Measurements from ENCODE around the gene LINGO4. TPM values are rescaled to one million over a fixed set of nuclear protein-coding genes. Genes with fewer than 3 reads are reported as not detected.

The LINGO4 gene
- total and polyA plus RNA-seq, 2 donors (not counting 1 experiment from before 2014, with no cell fraction given), result not detected

- Histone ChIP-seq H3K27ac (ENCODE audit: insufficient read depth, low read length) (no peak overlapping the region), H3K4me2 (ENCODE audit: extremely low read depth, insufficient read depth, low read length) (no peak overlapping the region), H3K79me2 (ENCODE audit: control insufficient read depth, insufficient read depth, low read length) (no peaks in the 10 kb centered on the region), H3K36me3 (ENCODE audit: control insufficient read depth, insufficient read depth, low read length) (no peaks in the 10 kb centered on the region), H3K9me3 (ENCODE audit: control insufficient read depth, insufficient read depth, low read depth, low read length) (no peaks in the 10 kb centered on the region), H3K4me3 (replicated peaks in 1 of 4; ENCODE audit: control extremely low read depth in 1 of 4, insufficient read depth in 1 of 4, low read depth in 3 of 4, low read length in 4 of 4) (no peak overlapping the region), H3K4me1 (ENCODE audit: control insufficient read depth, extremely low read depth, insufficient read depth, low read length) (no peaks in the 10 kb centered on the region), H3K27me3 (ENCODE audit: control insufficient read depth, insufficient read depth, low read length) (no peaks in the 10 kb centered on the region), H2AFZ (ENCODE audit: low read length) (no peak overlapping the region), H4K20me1 (ENCODE audit: control insufficient read depth, extremely low read depth, insufficient read depth, low read length) (no peaks in the 10 kb centered on the region), H3K9ac (ENCODE audit: insufficient read depth, low read length) (no peak overlapping the region)
- DNase-seq (ENCODE audit: low read depth in 2 of 2), result no peak
- TF ChIP-seq CTCF (conservative IDR thresholded peaks at IDR 0.05 in 1 of 2, IDR thresholded peaks at IDR 0.05 in 1 of 2; ENCODE audit: low read depth in 1 of 2, low read length in 2 of 2) (no peak), EZH2 (IDR thresholded peaks at IDR 0.05; ENCODE audit: low read length, missing control alignments) (no peak)
These were observed 27.9 kb downstream of the LINGO4 start for GRCh38 chr1:151777317-151777716.

DNA sequence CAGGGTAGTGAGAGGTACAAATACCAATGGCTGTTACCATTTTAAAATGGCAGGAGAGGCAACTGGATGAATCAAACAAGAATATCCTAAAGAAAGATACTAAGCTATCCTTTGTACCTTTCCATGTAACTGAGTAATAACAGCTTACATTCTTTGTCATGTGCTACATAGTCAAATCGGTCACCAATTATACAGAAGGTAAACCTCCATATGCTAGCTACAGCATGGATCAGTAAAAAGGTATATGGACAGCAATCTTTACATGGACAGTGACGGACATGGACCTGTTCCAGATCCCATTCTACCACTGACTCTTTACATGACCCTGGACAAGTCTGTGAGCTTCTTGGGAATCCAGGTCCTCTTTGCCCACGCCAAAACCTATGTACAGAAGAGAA is 28.6 kb downstream of the LINGO4 start:
- Histone ChIP-seq H2AFZ (ENCODE audit: low read length) (no peak overlapping the region), H3K4me1 (ENCODE audit: control insufficient read depth, extremely low read depth, insufficient read depth, low read length) (no peaks in the 10 kb centered on the region), H3K27me3 (ENCODE audit: control insufficient read depth, insufficient read depth, low read length) (no peaks in the 10 kb centered on the region), H3K79me2 (ENCODE audit: control insufficient read depth, insufficient read depth, low read length) (no peaks in the 10 kb centered on the region), H3K4me3 (replicated peaks in 1 of 4; ENCODE audit: control extremely low read depth in 1 of 4, insufficient read depth in 1 of 4, low read depth in 3 of 4, low read length in 4 of 4) (no peak overlapping the region), H3K36me3 (ENCODE audit: control insufficient read depth, insufficient read depth, low read length) (no peaks in the 10 kb centered on the region), H4K20me1 (ENCODE audit: control insufficient read depth, extremely low read depth, insufficient read depth, low read length) (no peaks in the 10 kb centered on the region), H3K27ac (ENCODE audit: insufficient read depth, low read length) (no peak overlapping the region), H3K4me2 (ENCODE audit: extremely low read depth, insufficient read depth, low read length) (no peak overlapping the region), H3K9me3 (ENCODE audit: control insufficient read depth, insufficient read depth, low read depth, low read length) (no peaks in the 10 kb centered on the region), H3K9ac (ENCODE audit: insufficient read depth, low read length) (no peak overlapping the region)
- no peak for TF ChIP-seq CTCF (conservative IDR thresholded peaks at IDR 0.05 in 1 of 2, IDR thresholded peaks at IDR 0.05 in 1 of 2; ENCODE audit: low read depth in 1 of 2, low read length in 2 of 2)
- TF ChIP-seq EZH2 (IDR thresholded peaks at IDR 0.05; ENCODE audit: low read length, missing control alignments), result no peak
- no peak for DNase-seq (ENCODE audit: low read depth in 2 of 2)

DNA sequence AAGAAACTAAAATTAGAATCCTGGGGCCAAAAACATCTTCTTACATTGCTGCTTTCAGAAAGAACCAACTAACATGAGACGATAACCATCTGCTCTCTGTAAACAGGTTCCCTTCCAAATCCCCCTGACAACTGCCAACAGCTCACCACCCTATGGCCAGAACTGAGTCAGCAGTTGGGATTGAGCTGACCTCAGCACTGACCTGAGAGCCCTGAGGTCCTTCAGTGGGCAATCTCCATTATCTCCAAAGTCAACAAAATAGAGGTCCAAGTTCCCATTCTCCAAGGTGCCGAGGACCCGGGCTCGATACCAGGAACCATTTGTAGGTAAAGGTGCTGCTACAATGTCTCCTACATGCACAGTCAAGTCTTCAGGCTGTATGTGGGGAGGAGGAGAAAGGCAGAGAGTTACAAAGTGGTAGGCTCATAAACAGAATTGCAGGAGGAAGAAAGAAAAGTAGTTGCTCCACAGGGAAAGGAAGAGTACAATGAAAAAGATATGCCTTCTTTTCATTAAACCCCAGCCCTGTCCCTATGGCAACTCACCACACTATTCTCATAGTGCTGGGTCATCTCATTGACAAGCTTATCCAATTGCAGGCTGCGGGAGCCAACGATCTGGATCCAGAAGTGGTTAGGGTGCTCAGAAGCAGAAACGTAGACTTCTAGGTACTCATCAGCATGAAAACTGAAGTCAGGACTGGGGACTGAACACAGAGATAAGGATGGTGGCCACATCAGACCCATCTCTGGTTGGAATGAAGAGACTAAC is 29.1 kb downstream of the LINGO4 start:
- no peaks in the 10 kb centered on the region for H3K36me3 ChIP-seq (ENCODE audit: control insufficient read depth, insufficient read depth, low read length)
- no peak overlapping the region for H3K4me2 ChIP-seq (ENCODE audit: extremely low read depth, insufficient read depth, low read length)
- H3K9me3 ChIP-seq (ENCODE audit: control insufficient read depth, insufficient read depth, low read depth, low read length), result no peaks in the 10 kb centered on the region
- no peak overlapping the region for H3K27ac ChIP-seq (ENCODE audit: insufficient read depth, low read length)
- DNase-seq (ENCODE audit: low read depth in 2 of 2), result no peak
- no peak overlapping the region for H3K4me3 ChIP-seq (replicated peaks in 1 of 4; ENCODE audit: control extremely low read depth in 1 of 4, insufficient read depth in 1 of 4, low read depth in 3 of 4, low read length in 4 of 4)
- no peaks in the 10 kb centered on the region for H3K4me1 ChIP-seq (ENCODE audit: control insufficient read depth, extremely low read depth, insufficient read depth, low read length)
- no peak overlapping the region for H3K9ac ChIP-seq (ENCODE audit: insufficient read depth, low read length)
- no peak overlapping the region for H2AFZ ChIP-seq (ENCODE audit: low read length)
- H4K20me1 ChIP-seq (ENCODE audit: control insufficient read depth, extremely low read depth, insufficient read depth, low read length), result no peaks in the 10 kb centered on the region
- TF ChIP-seq CTCF (conservative IDR thresholded peaks at IDR 0.05 in 1 of 2, IDR thresholded peaks at IDR 0.05 in 1 of 2; ENCODE audit: low read depth in 1 of 2, low read length in 2 of 2) (no peak), EZH2 (IDR thresholded peaks at IDR 0.05; ENCODE audit: low read length, missing control alignments) (no peak)
- H3K79me2 ChIP-seq (ENCODE audit: control insufficient read depth, insufficient read depth, low read length), result no peaks in the 10 kb centered on the region
- no peaks in the 10 kb centered on the region for H3K27me3 ChIP-seq (ENCODE audit: control insufficient read depth, insufficient read depth, low read length)
